Astrocyte (in vitro differentiated cells and primary cell): Measurements from ENCODE around the gene RIMBP2.

Source experiments
- CTCF ChIP-seq: IDR thresholded peaks from 2 replicates; pipeline ENCODE4 v1.5.1; 2011; ENCODE audit warnings: low read depth, mild to moderate bottlenecking, inconsistent platforms, low read length, moderate library complexity; ENCODE audit not compliant: insufficient read depth
- EZH2 ChIP-seq: IDR thresholded peaks from 2 replicates; pipeline ENCODE4 v1.6.1; 2012; ENCODE audit warnings: mild to moderate bottlenecking, low read length, inconsistent platforms; ENCODE audit not compliant: insufficient read depth

GRCh38 chr12:130745921-130746320 is 29.8 kb upstream of the RIMBP2 start:
- no peak for TF ChIP-seq CTCF
- no peak for TF ChIP-seq EZH2
